HG03460 (cell line): ENCODE results near the gene ZFR2.

ENCODE experiments used
- ATAC-seq: cut with Tn5 transposase; IDR thresholded peaks from one replicate; pipeline ENCODE4 v1.9.1; 2021; ENCODE audit not compliant: unreplicated experiment

ZFR2 gene

DNA sequence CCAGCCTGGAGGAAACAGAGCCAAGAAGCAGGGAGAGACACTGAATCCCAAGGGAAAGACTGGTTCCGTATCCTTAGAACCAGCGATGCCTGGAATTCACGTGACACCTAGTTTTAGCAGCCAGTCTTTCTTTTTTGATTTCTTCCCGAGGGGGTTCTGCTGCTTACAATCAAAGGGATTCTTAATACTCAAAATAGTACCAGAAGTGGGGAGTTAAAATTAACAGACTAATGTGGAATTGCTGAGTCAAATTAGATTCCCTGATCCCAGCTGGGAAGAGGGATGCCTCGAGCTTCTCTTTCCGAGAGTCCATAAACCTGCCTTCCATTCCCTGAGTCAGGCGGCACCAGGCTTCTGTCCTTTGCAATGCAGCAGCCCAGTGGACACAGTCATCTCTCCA lies 77.9 kb downstream of the ZFR2 start:
- ATAC-seq, result no peak

DNA sequence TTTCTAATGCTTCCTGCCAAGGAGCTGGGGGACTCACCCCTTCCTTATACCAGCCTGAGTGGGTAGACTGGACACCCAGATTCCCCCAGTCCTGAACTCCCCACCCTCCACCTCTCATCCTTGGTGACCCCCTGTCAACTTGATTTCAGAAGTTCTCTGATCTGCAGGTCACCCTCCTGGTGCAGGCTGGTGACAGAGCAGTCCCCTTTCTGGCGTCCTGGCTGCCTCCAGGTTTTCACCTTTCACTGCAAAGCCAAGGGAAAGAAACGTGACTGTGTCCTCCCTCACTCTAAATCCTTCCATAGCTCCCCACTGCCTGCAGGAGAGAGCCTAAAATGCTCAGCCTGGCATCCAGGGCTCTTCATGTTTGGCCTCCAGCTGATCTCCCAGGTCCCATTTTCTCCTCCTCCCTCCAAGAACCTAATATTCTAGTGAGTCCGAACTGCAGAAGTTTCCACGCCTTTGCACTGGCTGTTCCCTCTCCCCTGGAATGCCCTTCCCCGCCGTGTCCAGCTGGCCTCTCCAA lies 78.6 kb downstream of the ZFR2 start:
- ATAC-seq, result no peak

DNA sequence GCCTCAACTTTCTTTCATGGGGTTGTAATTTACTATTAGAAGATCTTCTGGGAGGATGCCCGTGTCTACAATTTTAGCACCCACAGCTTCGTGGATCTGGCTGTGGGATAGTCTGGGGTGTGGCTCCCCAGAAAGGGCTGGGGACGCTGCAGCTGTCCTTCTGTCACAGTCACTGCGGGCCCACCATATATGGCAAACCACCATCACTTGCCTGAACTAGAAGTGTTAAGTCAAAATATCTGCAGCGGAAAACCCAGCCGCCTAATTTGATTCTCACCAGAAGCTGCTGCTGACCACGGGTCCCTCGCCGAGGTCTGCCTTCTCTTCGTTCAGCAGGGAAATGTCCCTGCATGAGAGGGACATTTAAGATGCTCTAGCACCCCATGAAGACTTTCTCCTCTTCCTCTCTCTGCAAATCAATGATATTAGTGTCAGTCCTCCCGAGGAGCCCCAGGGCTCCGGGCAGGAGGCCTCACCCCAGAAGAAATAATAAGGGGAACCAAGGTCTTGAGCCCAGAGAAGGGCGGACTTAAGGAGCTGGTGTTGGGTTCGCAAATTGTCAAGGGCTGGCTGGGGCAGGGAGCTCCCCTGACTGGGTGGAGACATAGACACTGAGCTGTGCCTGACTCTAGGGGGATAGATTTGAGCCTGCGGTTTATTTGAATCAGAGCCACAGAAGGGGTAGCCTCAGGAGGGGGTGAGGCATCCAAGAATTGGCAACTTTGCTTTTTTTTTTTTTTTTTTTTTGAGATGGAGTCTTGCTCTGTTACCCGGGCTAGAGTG lies 79.7 kb downstream of the ZFR2 start:
- ATAC-seq, result no peak

DNA sequence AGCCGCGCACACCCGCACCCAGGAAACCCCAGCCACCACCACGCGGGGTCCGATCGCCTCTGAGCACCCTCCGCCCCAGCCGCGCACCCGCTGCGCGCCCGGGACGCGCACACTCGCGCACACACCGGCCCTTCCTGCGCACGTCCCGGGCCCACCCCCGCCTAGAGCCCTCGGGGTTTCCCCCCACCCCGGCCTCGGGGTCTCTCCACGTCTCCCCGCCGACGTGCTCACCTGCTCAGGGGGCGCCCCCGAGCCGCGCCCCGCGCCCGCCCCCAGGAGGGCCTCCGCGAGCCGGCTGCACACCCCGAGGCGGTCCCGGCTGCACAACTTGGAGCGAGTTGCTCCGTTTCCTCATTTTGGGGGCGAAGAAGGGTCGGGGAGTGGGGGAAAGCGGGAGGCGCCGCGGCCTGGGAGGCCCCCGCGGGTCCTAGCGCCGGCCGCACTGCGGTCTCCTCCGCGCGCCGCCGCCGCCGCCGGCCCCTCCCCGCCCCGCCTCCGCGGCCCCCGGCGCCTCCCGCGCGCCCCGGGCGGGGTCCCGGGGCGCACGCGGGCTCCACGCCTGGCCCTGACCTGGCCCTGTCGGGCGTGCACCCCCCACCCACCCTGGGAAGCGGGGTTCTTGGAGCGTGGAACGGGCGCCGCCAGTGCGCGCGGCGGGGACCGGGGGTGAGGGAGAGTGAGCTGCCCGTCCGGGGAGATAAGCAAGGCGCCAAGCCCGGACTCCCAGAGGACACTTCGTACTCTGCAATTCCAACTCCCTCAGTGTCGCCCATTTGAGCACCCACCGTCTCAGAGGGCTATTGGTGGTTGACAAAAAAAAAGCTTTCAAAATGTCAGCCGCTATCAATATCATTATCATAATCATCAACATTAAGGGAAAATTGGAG lies 82.7 kb downstream of the ZFR2 start, which contains the start of gene MATK:
MATK (minus strand) TSS at position 444 of the 887 bp plus-strand sequence. CDS start 1,246 bp downstream, outside the sequence.
- ATAC-seq, result no peak

DNA sequence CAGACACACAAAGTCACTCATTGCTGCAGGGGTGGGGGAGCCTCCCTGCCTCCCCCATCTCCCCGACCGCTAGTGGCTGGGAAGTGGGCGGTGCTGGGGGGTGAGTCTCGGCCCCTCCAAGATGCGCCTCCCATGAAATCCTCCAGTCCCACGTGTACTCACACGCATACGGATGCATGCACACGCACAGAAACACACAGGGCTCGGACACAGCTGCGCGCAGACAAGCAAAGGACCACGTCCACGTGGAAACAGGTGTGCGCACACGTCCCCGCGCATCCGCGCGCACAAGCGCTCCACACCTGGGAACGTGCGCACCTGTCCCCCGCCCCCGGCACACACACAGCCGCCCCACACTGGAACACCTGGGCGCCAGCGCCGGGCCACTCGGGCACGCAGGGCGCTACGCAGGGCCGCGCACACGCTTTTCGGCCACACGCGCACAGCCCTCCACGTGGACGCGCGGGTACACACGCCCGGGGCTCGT lies 83.3 kb downstream of the ZFR2 start:
- no peak for ATAC-seq

DNA sequence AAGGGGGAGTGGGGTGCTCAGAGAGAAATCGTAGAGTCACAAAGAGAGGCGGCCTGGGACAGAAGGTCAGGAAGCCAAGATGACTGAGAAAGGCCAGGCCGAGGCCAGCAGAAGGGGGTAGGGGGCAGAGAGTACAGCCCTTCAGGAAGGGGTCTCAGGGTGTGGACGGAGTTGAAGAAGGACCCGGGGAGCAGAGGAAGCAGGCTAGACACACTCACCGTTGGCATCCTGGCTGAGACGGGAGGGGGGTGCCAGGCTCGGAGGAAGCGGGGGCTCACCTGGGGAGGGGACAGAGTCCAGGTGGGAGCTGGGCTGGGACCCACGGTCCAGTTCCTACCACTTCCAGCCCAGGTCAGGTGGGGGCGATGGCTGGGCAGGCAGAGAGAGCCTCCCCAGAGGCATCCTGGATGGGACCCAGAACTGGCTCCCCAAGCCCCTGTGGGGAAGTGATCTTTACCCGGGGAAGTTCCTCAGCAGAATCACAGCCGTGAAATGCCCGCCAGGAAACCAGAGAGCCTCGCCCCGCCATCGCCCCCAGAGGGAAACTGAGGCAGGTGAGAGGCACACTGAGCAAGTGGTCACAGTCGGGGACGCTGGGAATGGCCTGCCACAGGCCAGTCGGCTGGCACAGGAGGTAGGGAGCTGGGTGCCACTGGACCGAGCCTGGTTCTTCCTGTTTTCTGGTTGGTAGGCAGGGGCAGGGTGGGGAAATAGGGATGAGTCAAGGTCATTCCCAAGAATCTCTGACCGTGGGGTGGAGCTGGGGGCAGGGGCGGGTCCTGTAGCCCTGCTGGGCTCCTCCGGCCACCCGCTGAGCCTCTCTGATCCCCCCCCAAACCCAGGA lies 84.0 kb downstream of the ZFR2 start:
- ATAC-seq, result no peak

DNA sequence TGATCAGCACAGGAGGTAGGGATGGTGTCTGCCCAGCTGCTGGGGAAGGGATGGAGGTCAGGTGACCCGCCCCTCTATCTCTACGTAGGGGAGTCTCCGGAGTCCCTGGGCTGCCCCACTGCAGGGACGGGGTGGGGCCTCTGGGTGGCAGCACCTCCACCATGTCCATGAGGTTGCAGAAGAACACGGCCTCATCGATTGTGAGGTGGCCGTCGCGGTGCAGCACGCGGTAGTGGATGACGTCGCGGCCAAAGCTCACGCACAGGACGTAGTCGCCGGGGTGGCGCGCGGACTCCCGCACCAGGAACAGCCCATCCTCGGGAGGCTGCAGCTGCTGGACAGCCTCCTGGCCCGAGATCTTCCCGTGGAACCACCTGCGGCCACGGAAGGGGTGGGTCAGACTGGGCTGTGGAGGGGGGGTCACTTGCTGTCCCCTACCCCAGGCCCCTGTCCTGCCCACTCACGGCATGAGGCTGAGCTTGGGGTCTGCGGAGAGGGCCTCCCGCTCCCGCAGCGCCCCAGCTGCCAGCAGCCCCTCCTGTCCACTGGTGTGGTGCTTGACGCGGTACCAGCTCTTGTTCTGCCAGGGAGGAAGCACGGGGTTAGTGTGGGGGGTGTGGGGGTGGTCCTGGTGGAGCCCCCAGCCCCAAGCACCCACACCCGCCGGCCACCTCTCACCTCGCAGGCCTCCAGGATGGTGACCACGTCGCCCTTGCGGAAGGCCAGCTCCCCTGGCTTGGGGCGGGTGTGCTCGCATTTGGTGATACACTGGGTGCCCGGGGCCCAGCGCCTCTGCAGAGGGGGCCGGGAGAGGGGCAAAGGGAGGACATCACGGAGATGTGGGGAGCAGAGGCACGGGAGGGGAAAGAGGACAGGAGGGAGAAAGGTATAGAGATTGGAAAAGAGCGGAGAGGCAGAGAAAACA lies 84.9 kb downstream of the ZFR2 start:
- no peak for ATAC-seq

DNA sequence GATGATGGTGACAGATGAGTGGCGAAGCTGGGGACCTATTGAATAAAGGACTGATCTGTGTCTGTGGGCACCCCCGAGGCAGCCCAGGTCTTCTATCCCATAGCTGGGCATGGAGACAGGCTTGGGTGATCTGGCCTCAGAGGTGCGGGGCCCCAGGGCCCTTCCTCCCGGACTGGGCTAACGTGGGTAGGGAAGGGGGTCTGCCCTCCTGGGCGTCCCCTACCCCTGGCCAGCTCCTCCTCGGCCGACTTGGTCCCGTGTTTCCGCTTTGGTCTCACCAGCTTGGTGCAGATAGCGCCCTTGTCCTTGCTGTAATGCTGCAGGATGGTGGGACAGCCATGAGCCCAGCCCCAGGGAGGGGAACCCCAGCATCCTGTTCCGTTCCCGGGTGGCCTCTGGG lies 85.9 kb downstream of the ZFR2 start:
- ATAC-seq, result no peak

DNA sequence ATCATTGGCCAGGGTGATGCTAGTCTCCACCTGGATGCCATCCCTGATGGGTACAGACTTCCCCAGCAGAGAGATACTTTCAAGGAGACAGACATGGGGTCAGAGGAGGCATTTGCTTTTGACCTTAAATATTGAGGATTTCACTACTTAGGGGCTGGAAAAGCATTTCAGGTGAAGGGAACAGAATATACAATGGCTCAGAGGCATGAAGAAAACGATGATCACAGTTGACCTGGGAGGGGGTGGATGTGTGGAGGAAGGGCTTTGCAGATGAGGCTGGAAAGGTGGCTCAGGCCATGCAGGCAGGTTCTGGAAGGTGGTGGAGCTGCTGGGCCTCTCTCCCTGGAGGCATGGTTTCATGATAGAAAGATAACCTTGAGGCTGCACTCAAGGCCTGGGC lies 86.5 kb downstream of the ZFR2 start:
- ATAC-seq, result no peak

DNA sequence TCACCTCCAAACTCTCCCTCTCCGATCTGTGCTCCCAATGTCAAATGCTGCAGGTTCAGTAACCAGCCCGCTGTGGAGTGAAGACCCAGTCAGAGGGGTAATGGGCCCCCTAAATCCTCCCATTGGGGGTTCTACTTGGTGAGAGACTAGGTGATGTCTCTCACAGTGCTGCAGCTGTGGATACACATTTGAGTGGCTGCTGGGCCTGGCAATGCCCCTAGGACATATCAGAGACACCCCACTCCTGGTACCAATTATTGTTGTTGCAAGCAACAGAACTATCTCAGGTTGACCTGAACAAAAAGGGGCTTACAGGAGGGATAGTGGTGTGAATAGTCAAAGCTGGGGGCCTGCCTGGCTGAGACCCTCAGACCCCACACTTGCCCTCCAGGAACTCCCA lies 87.2 kb downstream of the ZFR2 start:
- ATAC-seq, result no peak

DNA sequence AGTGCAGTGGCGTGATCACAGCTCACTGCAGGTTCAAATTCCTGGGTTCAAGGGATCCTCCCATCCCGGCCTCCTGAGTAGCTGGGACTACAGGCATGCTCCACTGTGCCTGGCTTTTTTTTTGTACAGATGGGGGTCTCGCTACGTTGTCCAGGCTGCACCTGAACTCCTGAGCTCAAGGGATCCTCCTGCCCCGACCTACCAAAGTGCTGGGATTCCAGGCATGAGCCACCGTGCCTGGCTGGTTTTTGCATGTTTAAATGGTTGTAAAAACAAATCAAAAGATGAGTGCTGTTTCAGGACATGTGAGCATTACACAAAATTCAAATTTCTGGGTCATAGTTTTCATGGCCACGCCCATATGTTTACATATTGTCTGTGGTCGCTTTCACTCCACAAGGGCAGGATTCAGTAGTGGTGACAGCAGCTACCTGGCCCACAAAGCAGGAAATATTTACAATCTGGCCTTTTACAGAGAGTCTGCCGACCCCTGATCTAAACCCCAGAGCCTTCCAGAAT lies 88.0 kb downstream of the ZFR2 start:
- no peak for ATAC-seq

DNA sequence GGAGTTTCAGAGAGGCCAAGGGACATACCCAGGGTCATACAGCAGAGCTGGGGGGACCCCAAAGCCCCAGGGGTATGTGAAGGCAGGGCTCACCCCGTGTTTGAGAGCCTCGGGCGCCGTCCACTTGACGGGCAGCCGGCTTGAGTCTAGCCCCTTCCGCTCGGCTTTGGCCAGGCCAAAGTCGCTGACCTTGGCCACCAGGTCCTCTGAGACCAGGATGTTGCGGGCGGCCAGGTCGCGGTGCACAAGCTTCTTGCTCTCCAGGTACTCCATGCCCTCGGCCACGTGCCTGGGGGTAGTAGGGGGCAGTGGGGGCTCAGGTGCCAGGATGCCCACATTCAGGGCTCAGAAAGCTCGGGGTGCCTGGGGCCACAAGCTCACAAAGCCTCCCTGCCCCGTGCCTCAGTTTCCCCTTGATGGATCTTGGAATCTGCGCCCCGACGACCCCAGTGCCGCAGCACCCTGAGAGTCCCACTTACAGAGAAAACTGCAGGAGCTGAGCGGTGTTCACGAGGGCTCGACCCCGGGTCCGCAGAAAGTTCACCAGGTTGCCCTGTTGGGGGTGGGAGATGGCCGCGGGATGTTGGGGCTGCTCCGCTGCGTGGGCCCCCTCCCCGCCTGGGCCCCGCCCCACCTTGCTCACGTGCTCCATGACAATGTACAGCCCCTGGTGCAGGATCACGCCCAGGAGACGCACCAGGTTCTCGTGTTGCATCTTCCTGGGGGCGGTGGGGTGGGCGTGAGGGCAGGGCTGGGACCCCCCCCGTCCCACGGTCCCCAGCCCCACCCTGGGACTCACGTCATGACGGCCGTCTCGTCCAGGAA lies 89.7 kb downstream of the ZFR2 start:
- ATAC-seq, result no peak

DNA sequence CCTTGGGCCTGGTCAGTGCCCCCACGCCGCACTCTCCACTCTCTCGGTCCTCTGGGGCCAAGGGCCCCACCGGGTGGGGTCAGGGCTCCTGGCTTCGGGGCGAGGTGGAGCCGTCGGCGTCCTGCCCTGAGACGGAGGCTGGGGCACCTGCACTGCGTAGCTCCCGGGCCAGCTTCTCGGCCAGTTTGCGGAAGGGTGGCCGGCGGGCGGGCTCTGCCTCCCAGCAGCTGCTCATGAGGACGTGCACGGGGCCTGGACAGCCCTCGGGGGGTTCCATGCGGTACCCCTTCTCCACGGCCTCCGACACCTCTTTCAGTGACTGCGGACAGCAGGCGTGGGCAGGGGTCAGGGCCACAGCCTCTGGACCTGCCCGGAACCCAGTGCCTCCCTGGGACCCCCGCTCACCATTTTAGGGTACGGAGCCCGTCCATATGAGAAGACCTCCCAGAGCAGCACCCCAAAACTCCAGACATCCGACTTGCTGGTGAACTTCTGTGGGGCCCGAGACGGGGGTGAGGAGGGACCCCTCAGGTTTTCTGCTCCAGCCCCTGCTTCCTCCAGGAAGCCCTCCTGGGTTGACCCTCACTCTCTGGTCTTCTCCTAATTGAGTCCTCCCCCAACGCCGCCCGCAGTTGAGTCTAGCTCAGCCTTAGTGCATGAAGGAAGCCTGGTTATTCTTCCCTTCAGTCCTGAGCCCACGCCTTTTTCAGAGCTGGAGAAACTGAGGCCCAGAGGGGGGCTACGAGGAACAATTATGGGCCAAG lies 90.6 kb downstream of the ZFR2 start:
- ATAC-seq, result no peak

DNA sequence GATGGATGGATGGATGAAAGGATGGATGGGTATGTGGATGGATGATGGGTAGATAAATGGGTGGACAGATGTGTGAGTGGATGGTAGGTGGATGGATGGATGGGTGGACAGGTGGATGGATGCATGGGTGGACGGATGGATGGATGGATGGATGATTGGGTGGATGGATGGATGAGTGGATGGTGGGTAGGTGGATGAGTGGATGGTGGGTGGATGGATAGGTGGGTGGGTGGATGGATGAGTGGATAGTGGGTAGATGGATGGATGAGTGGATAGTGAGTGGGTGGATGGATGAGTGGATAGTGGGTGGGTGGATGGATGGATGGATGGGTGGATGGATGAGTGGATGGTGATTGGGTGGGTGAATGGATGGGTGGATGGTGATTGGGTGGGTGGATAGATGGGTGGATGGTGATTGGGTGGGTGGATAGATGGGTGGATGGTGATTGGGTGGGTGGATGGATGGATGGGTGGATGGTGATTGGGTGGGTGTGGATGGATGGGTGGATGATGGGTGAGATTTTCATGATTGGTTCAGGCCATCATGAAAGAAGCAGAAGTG lies 92.3 kb downstream of the ZFR2 start:
- ATAC-seq, result no peak

DNA sequence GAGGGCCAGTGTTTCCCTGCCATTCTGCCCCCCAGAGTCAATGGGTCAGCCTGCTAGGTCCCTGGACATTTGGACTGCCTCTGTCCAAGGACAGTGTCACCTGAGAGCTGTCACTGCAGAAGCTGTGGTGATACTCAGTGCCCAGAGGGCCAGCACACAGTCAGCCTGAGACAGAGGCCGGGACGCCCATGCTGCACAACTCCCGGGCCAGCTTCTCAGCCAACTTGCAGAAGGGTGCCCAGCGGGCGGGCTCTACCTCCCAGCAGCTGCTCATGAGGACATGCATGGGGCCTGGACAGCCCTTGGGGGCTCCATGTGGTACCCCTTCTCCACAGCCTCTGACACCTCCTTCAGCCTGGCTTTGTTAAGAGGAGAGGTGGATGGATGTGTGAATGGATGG lies 93.0 kb downstream of the ZFR2 start:
- ATAC-seq, result no peak

DNA sequence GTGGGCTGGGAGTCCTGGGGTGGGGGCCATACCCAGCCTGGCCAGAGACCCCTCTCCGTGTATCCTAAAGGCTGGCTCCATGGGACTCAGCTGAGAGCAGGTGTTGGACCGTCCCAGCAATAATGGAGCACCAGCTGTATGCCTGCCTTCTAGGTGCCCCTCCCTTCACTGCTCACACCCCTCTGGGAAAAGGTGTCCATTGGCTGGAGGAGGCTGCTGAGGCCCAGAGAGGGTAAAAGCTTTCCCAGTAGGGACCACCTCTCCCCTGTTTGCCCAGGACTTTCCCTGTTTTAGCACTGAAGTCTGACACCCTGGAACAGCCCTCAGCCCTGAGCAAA lies 93.5 kb downstream of the ZFR2 start:
- ATAC-seq, result no peak

DNA sequence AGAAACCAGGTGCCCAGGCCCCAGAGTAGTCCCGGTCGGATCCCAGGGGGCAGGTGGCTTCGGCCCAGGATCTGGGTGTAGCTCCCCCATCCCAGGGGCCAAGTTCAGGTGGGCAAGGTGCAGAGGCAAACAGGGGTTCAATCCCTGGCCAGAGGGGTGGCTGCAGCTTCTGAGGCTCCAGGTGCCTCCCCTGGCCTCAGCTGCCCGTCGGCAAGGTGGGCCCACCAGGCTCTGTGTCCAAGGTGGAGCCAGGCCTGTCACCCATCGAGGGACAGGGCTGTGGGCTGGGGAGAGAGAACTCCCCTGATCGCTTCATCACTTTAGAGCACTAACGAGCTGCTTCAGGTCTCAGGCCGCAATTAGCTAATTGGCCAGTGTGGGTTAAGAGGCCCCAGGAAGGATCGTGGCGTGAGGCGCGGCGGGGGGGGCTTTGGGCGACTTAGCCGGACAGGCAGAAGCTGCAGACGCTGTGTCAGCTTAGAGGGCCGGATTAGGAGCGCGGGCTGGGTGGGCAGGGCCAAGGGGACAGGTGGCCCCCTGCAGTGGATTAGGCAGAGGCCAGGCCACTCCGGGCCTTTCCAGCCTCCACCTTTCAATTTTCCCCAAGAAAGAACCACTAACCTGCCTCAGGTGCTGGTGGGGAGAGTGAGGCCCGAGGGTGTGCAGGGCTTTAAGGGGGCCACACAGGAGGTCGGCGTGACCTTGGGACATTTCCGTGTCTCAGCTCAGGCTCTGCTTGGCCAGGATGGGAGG lies 94.0 kb downstream of the ZFR2 start:
- no peak for ATAC-seq
